Measurements from ENCODE around the gene CD274. TPM values are rescaled to one million over a fixed set of nuclear protein-coding genes. Genes with fewer than 3 reads are reported as not detected.

CD274 gene
- total and polyA plus RNA-seq, 10 of the 15 experiments (the other 5 are each of a cell fraction or from before 2014, with no cell fraction given), result 9.4 to 128 (median 24.6) TPM

GRCh38 chr9:5510360-5510931 lies 60.1 kb downstream of the CD274 start, which contains the start of gene PDCD1LG2 (continued):
- TF ChIP-seq ZBTB4 (CRISPR knock-in tag; IDR thresholded peaks at IDR 0.05) (no peak), E2F8 (IDR thresholded peaks at IDR 0.05; ENCODE audit: low read depth, partially characterized antibody) (no peak), IRF4 (IDR thresholded peaks at IDR 0.05; ENCODE audit: low read depth, low read length) (peak; percentile 99), EP300 (IDR thresholded peaks at IDR 0.05; ENCODE audit: borderline replicate concordance in 1 of 2, control insufficient read depth in 1 of 2, low read depth in 2 of 2, low read length in 2 of 2) (peak in 1 of 2 experiments; percentile 89; a peak in 2 of 4 replicates), JUND (IDR thresholded peaks at IDR 0.05; ENCODE audit: low read depth, low read length) (peak; percentile 94), ZZZ3 (IDR thresholded peaks at IDR 0.05; ENCODE audit: control insufficient read depth, insufficient read length, low read depth) (no peak), MEF2A (IDR thresholded peaks at IDR 0.05; ENCODE audit: insufficient read depth, low read depth, low read length) (0 out of 2 replicates have a peak, but pooled peaks have one; percentile 32), DPF2 (IDR thresholded peaks at IDR 0.05) (peak; percentile 94), BCL11A (IDR thresholded peaks at IDR 0.05; ENCODE audit: low read depth, low read length) (peak; percentile 82; the same call in 1 of the 2 replicates), IKZF2 (IDR thresholded peaks at IDR 0.05) (peak; percentile 98), CHD1 (IDR thresholded peaks at IDR 0.05; ENCODE audit: low read depth, low read length) (no peak), CBFB (IDR thresholded peaks at IDR 0.05; ENCODE audit: low read depth) (peak; percentile 64; the same call in 1 of the 2 replicates), IKZF1 (conservative IDR thresholded peaks at IDR 0.05) (peak; percentile 96), RELB (IDR thresholded peaks at IDR 0.05; ENCODE audit: low read depth) (peak; percentile 90), FOXM1 (IDR thresholded peaks at IDR 0.05; ENCODE audit: low read depth, low read length) (peak; percentile 75; the same call in 1 of the 2 replicates), BACH1 (IDR thresholded peaks at IDR 0.05; ENCODE audit: borderline replicate concordance) (peak; percentile 83; the same call in 1 of the 2 replicates), MLLT1 (IDR thresholded peaks at IDR 0.05) (peak; percentile 81), CBX3 (IDR thresholded peaks at IDR 0.05; ENCODE audit: borderline replicate concordance, low read depth) (no peak), ZNF24 (IDR thresholded peaks at IDR 0.05) (peak; percentile 53; the same call in 1 of the 2 replicates), RB1 (IDR thresholded peaks at IDR 0.05; ENCODE audit: borderline replicate concordance) (no peak), ZSCAN29 (IDR thresholded peaks at IDR 0.05) (no peak), CHD4 (IDR thresholded peaks at IDR 0.05) (no peak), RUNX3 (IDR thresholded peaks at IDR 0.05; ENCODE audit: low read length) (peak; percentile 82)

Data from GM12878 (cell line).